Loucy (cell line): ENCODE results near the gene VPS52.

Experiments
- H2AFZ ChIP-seq: fragments of 200-600 bp; sonication (generic); 2 replicates; pipeline ENCODE4 v1.6.0; 2016; ENCODE audit warnings: antibody characterized with exemption, mild to moderate bottlenecking, low read length, moderate library complexity
- H3F3A ChIP-seq: fragments of 200-600 bp; 2 replicates; pipeline ENCODE4 v1.6.0; 2016; ENCODE audit warnings: antibody characterized with exemption, low read depth, mild to moderate bottlenecking
- H3K27me3 ChIP-seq: fragments of 200-600 bp; sonication (generic); 2 replicates; pipeline ENCODE4 v1.6.1; 2014; ENCODE audit warnings: low read length, mild to moderate bottlenecking; ENCODE audit not compliant: insufficient read depth, poor library complexity, severe bottlenecking
- H3K36me3 ChIP-seq: fragments of 200-600 bp; sonication (generic); 2 replicates; pipeline ENCODE4 v1.6.1; 2016; ENCODE audit warnings: low read length; ENCODE audit not compliant: insufficient read depth
- H3K4me1 ChIP-seq: fragments of 200-600 bp; sonication (generic); 2 replicates; pipeline ENCODE4 v1.5.1; 2014; ENCODE audit warnings: low read length, mild to moderate bottlenecking; ENCODE audit not compliant: insufficient read depth, poor library complexity, severe bottlenecking
- H3K4me2 ChIP-seq: fragments of 200-600 bp; sonication (generic); 2 replicates; pipeline ENCODE4 v1.6.0; 2014; ENCODE audit warnings: antibody characterized with exemption, low read length, low read depth, mild to moderate bottlenecking; ENCODE audit not compliant: poor library complexity, severe bottlenecking
- H3K4me3 ChIP-seq: fragments of 200-600 bp; sonication (generic); 2 replicates; pipeline ENCODE4 v1.5.1; 2014; ENCODE audit warnings: low read length, mild to moderate bottlenecking, mixed read lengths; ENCODE audit not compliant: poor library complexity, severe bottlenecking
- H3K79me2 ChIP-seq: fragments of 200-600 bp; sonication (generic); 2 replicates; pipeline ENCODE4 v1.6.1; 2014; ENCODE audit warnings: low read length; ENCODE audit not compliant: insufficient read depth
- H3K9ac ChIP-seq: fragments of 200-600 bp; sonication (generic); 2 replicates; pipeline ENCODE4 v1.6.0; 2014; ENCODE audit warnings: mild to moderate bottlenecking, low read depth, low read length, moderate library complexity; ENCODE audit not compliant: poor library complexity, severe bottlenecking
- H3K9me2 ChIP-seq: fragments of 200-600 bp; sonication (generic); replicated peaks from 2 replicates; pipeline ENCODE4 v1.6.1; 2016; ENCODE audit warnings: low read depth, low read length, mixed read lengths
- H3K9me3 ChIP-seq: fragments of 200-600 bp; sonication (generic); 2 replicates; pipeline ENCODE4 v1.6.1; 2014; ENCODE audit warnings: mild to moderate bottlenecking, antibody characterized with exemption, low read length, low read depth; ENCODE audit not compliant: insufficient read depth
- H4K20me1 ChIP-seq: fragments of 200-600 bp; sonication (generic); 2 replicates; pipeline ENCODE4 v1.6.0; 2014; ENCODE audit warnings: antibody characterized with exemption, low read length, mild to moderate bottlenecking; ENCODE audit not compliant: insufficient read depth, poor library complexity, severe bottlenecking
- CTCF ChIP-seq: fragments of 200-600 bp; sonication (generic); conservative IDR thresholded peaks from 2 replicates; pipeline ENCODE4 v1.5.1; 2014; ENCODE audit warnings: mild to moderate bottlenecking, antibody characterized with exemption, low read length
- EZH2phosphoT487 ChIP-seq: fragments of 200-600 bp; IDR thresholded peaks from 2 replicates; pipeline ENCODE4 v1.6.1; 2018; ENCODE audit warnings: antibody characterized with exemption, mild to moderate bottlenecking, moderate library complexity, borderline replicate concordance

VPS52 gene

DNA sequence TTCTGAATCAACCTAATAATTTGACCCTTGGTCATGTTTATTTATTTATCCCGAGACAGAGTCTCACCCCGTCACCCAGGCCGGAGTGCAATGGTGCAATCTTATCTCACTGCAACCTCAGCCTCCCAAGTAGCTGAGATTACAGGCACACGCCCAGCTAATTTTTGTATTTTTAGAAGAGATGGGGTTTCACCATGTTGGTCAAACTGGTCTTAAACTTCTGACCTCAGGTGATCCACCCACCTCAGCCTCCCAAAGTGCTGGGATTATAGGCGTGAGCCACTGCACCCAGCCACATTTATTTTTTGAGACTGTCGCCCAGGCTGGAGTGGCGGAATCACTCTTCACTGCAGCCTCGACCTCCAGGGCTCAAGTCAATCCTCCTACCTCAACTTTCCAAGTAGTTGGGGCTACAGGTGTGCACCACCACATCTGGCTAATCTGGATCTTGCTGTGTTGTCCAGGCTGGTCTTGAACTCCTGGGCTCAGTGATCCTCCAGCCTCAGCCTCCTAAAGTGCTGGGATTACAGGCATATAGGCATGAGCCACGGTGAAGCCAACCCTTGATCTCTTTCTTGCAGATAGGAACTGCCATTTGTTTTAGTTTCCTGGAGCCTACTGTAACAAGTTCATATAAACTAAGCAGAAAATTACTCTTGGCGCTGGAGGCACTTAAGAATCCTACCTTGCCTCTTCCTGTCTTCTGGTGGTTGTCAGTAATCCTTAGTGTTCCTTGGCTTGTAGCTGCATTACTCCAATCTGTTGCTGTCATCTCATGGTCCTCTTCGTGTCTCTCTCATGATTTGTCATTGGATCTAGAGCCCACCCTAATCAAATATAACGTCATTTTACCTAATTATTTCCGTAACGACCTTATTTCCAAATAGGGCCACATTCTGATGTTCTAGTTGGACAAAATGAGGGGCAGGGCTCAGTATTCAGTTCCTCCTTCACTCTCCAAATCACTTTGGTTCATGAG, 2.5 kb upstream of the VPS52 start:
- Histone ChIP-seq H3K9me2 (no peaks in the 10 kb centered on the region), H3K9me3 (no peaks in the 10 kb centered on the region), H3F3A (peaks cover 10% of the 10 kb centered on the region; the same call in 1 of the 2 replicates), H3K4me1 (peaks cover 47% of the 10 kb centered on the region), H3K4me2 (peak overlapping the region; percentile 99), H2AFZ (no peak overlapping the region), H4K20me1 (peaks cover 47% of the 10 kb centered on the region), H3K36me3 (peaks cover 39% of the 10 kb centered on the region), H3K9ac (peak overlapping the region; percentile 94), H3K27me3 (peaks cover 6% of the 10 kb centered on the region), H3K4me3 (peak overlapping the region; percentile 95), H3K79me2 (peaks cover 70% of the 10 kb centered on the region)
- TF ChIP-seq EZH2phosphoT487, result no peak
- no peak for TF ChIP-seq CTCF

GRCh38 chr6:33273129-33273923, 1.6 kb upstream of the VPS52 start:
- no peak overlapping the region for H2AFZ ChIP-seq
- peaks cover 8% of the 10 kb centered on the region; the same call in 1 of the 2 replicates for H3F3A ChIP-seq
- H3K4me2 ChIP-seq, result peak overlapping the region; percentile 99
- H3K9ac ChIP-seq, result peak overlapping the region; percentile 94
- H3K4me1 ChIP-seq, result peaks cover 47% of the 10 kb centered on the region
- peaks cover 35% of the 10 kb centered on the region for H3K36me3 ChIP-seq
- TF ChIP-seq CTCF (no peak), EZH2phosphoT487 (no peak)
- H3K27me3 ChIP-seq, result peaks cover 6% of the 10 kb centered on the region
- H3K9me2 ChIP-seq, result no peaks in the 10 kb centered on the region
- H3K79me2 ChIP-seq, result peaks cover 77% of the 10 kb centered on the region
- no peaks in the 10 kb centered on the region for H3K9me3 ChIP-seq
- peaks cover 47% of the 10 kb centered on the region for H4K20me1 ChIP-seq
- H3K4me3 ChIP-seq, result peak overlapping the region; percentile 95

GRCh38 chr6:33272275-33273128, 826 bp upstream of the VPS52 start:
- peaks cover 43% of the 10 kb centered on the region for H3K36me3 ChIP-seq

More at GRCh38 chr6:33272275-33273128, 826 bp upstream of the VPS52 start:
- peaks cover 47% of the 10 kb centered on the region for H3K4me1 ChIP-seq
- H3K4me3 ChIP-seq, result peak overlapping the region; percentile 95
- no peaks in the 10 kb centered on the region for H3K9me2 ChIP-seq
- no peaks in the 10 kb centered on the region for H3K9me3 ChIP-seq
- H4K20me1 ChIP-seq, result peaks cover 47% of the 10 kb centered on the region
- H3K79me2 ChIP-seq, result peaks cover 77% of the 10 kb centered on the region
- TF ChIP-seq EZH2phosphoT487, result no peak
- TF ChIP-seq CTCF, result no peak
- H3F3A ChIP-seq, result peaks cover 5% of the 10 kb centered on the region; the same call in 1 of the 2 replicates
- H3K27me3 ChIP-seq, result peaks cover 6% of the 10 kb centered on the region
- peak overlapping the region; percentile 94 for H3K9ac ChIP-seq
- H3K4me2 ChIP-seq, result peak overlapping the region; percentile 99
- no peak overlapping the region for H2AFZ ChIP-seq
